ENCODE data around the gene CCND2. TPM values are rescaled to one million over a fixed set of nuclear protein-coding genes. Genes with fewer than 3 reads are reported as not detected.

CCND2 gene
- total and polyA plus RNA-seq, 2 of the 8 experiments (the other 6 are each of a cell fraction or from before 2014, with no cell fraction given): 41.7 to 223 TPM

DNA sequence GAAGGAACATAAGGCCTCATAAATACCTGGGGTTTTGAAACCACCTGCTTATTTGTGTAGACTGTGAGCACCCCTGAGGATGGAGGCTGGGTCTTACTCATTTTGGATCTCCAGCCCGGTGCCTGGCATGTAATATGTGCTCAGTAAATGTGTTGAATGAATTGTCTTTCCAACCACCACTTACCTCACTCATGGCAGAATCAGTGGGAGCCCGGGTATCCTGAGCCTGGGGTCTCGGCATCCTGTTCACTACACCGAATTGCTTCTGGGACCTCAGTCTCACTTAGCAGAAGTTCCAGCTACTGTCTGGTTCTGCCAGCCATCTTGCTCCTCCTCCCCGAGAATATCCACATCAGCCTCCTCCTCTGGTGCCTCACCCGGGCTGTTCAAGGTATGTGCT, 43.0 kb upstream of the CCND2 start:
- no peaks in the 10 kb centered on the region; a peak in 1 of 4 replicates for H3K79me2 ChIP-seq (ENCODE audit: control insufficient read depth in 1 of 2, insufficient read depth in 2 of 2, low read length in 2 of 2)
- no peak overlapping the region for H3K4me2 ChIP-seq (ENCODE audit: insufficient read depth in 1 of 2, low read depth in 2 of 2, low read length in 2 of 2)
- ChIA-PET POLR2A (ENCODE audit: partially characterized antibody) (interaction anchor here (0.6 to 1.6 kb wide), 2 partner anchors 16 to 70 kb away, joined by 3 to 5 read pairs; no protein-coding TSS in a partner anchor), CTCF (ENCODE audit: partially characterized antibody) (no interaction called here)
- no peak overlapping the region for H2AFZ ChIP-seq (ENCODE audit: low read length)
- H4K8ac ChIP-seq (ENCODE audit: extremely low read depth, insufficient read depth, low read length): no peak overlapping the region
- no peaks in the 10 kb centered on the region for H3K9me3 ChIP-seq (ENCODE audit: insufficient read depth in 2 of 2, low read depth in 1 of 2, low read length in 1 of 2)
- H3K27me3 ChIP-seq (replicated peaks in 1 of 4; ENCODE audit: control insufficient read depth in 3 of 4, extremely low read depth in 1 of 4, insufficient read depth in 3 of 4, low read length in 3 of 4): no peaks in the 10 kb centered on the region
- peaks cover 0 to 3% (median 0%) of the 10 kb centered on the region in 4 experiments; a peak in 3 of 8 replicates for H3K36me3 ChIP-seq (ENCODE audit: control insufficient read depth in 2 of 4, insufficient read depth in 4 of 4, low read length in 3 of 4)
- no peak overlapping the region for H2BK5ac ChIP-seq (ENCODE audit: low read depth, low read length)
- H2BK15ac ChIP-seq (ENCODE audit: low read length): no peak overlapping the region
- H3K18ac ChIP-seq (ENCODE audit: extremely low read depth, low read length): no peak overlapping the region
- H2BK12ac ChIP-seq (ENCODE audit: low read depth, low read length): no peak overlapping the region
- H3K23ac ChIP-seq (ENCODE audit: insufficient read length): no peak overlapping the region
- no peak for FAIRE-seq
- no peak overlapping the region for H2BK20ac ChIP-seq (ENCODE audit: low read length)
- H3K9ac ChIP-seq (replicated peaks in 1 of 4; ENCODE audit: extremely low read depth in 1 of 4, low read depth in 3 of 4, low read length in 3 of 4): no peak overlapping the region
- H4K5ac ChIP-seq (ENCODE audit: insufficient read length, low read depth, low read length): no peak overlapping the region
- no peaks in the 10 kb centered on the region for H3K23me2 ChIP-seq (ENCODE audit: low read depth, low read length)
- 81% methylated on average over 6 of the region's 6 CpGs; no CpG with 5 or more reads in 1 of the 2 experiments for WGBS, 2 experiments (ENCODE audit: extremely low coverage in 1 of 2, insufficient coverage in 1 of 2, insufficient read length in 1 of 2, insufficient replicate concordance in 2 of 2, low coverage in 1 of 2, low lambda C conversion rate in 2 of 2, missing lambda C conversion rate in 1 of 2)
- H3K4me1 ChIP-seq (replicated peaks in 1 of 4; ENCODE audit: control insufficient read depth in 3 of 4, insufficient read depth in 4 of 4, low read length in 3 of 4): no peaks in the 10 kb centered on the region; a peak in 3 of 7 replicates
- no peak overlapping the region for H3K4ac ChIP-seq (replicated peaks; ENCODE audit: insufficient read length, low read depth, low read length)
- H3K79me1 ChIP-seq (ENCODE audit: low read depth, low read length): no peaks in the 10 kb centered on the region
- no peak overlapping the region for H2BK120ac ChIP-seq (replicated peaks; ENCODE audit: low read depth, low read length)
- no peak overlapping the region for H3K56ac ChIP-seq (replicated peaks; ENCODE audit: insufficient read length, low read depth, low read length)
- no peak overlapping the region for H4K91ac ChIP-seq (replicated peaks; ENCODE audit: insufficient read length, low read length)
- H3K27ac ChIP-seq (ENCODE audit: low read depth, low read length): no peak overlapping the region
- DNase-seq (ENCODE audit: low read depth in 1 of 2, low spot score in 2 of 2): no peak
- no peaks in the 10 kb centered on the region for H4K20me1 ChIP-seq (replicated peaks in 1 of 2; ENCODE audit: control insufficient read depth in 1 of 2, insufficient read depth in 2 of 2, low read length in 2 of 2)
- H3K14ac ChIP-seq (ENCODE audit: insufficient read length): no peak overlapping the region
- no peak overlapping the region for H3K4me3 ChIP-seq (ENCODE audit: extremely low read depth in 1 of 4, insufficient read depth in 2 of 4, low read depth in 3 of 4, low read length in 4 of 4)
- H2AK5ac ChIP-seq (ENCODE audit: low read depth, low read length): no peak overlapping the region
- TF ChIP-seq CBX5 (IDR thresholded peaks at IDR 0.05; ENCODE audit: low read depth, low read length) (no peak), RBBP5 (IDR thresholded peaks at IDR 0.05; ENCODE audit: borderline replicate concordance, low read depth, low read length) (no peak), CREB1 (IDR thresholded peaks at IDR 0.05) (no peak), TCF12 (IDR thresholded peaks at IDR 0.05; ENCODE audit: low read depth, low read length) (no peak), RXRA (IDR thresholded peaks at IDR 0.05; ENCODE audit: insufficient read depth, low read depth, low read length) (no peak), EP300 (IDR thresholded peaks at IDR 0.05; ENCODE audit: borderline replicate concordance in 1 of 2, low read depth in 2 of 2, low read length in 2 of 2) (no peak), GTF2F1 (IDR thresholded peaks at IDR 0.05; ENCODE audit: borderline replicate concordance, low read depth, low read length) (no peak), YY1 (IDR thresholded peaks at IDR 0.05; ENCODE audit: low read depth, low read length) (no peak), JUN (IDR thresholded peaks at IDR 0.05; ENCODE audit: low read depth, low read length) (no peak), BACH1 (IDR thresholded peaks at IDR 0.05; ENCODE audit: low read length) (no peak), NRF1 (IDR thresholded peaks at IDR 0.05; ENCODE audit: low read depth, low read length) (no peak), SUZ12 (IDR thresholded peaks at IDR 0.05; ENCODE audit: low read length) (no peak), SP1 (IDR thresholded peaks at IDR 0.05; ENCODE audit: low read depth, low read length) (no peak)
- TF ChIP-seq, protein P1, sequence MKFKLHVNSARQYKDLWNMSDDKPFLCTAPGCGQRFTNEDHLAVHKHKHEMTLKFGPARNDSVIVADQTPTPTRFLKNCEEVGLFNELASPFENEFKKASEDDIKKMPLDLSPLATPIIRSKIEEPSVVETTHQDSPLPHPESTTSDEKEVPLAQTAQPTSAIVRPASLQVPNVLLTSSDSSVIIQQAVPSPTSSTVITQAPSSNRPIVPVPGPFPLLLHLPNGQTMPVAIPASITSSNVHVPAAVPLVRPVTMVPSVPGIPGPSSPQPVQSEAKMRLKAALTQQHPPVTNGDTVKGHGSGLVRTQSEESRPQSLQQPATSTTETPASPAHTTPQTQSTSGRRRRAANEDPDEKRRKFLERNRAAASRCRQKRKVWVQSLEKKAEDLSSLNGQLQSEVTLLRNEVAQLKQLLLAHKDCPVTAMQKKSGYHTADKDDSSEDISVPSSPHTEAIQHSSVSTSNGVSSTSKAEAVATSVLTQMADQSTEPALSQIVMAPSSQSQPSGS (IDR thresholded peaks at IDR 0.05; ENCODE audit: low read length): no peak
